B cell (primary cell): ENCODE measurements around the gene PALD1. TPM values are rescaled to one million over a fixed set of nuclear protein-coding genes. Genes with fewer than 3 reads are reported as not detected.

Experiments
- ATAC-seq: fragments of 200-7000 bp; cut with Tn5 transposase; one replicate; pipeline ENCODE4 v1.10.0; 2021; ENCODE audit warnings: low read depth, mild to moderate bottlenecking, moderate number of reproducible peaks, moderate library complexity
- CTCF ChIA-PET: fragments of 350-600 bp; sonication (Branson Sonifier 250); formaldehyde crosslinking; loops from one replicate; lab custom pipeline; 2021; ENCODE audit warnings: antibody characterized with exemption, inconsistent platforms; lab: Charles Lee
- POLR2A ChIA-PET: fragments of 350-600 bp; sonication (Branson Sonifier 250); formaldehyde crosslinking; loops from one replicate; lab custom pipeline; 2021; ENCODE audit warnings: antibody characterized with exemption; lab: Charles Lee
- DNase-seq: peaks from one replicate; pipeline ENCODE4 v3.0.0; 2013
- H2AFZ ChIP-seq: 2 replicates; pipeline ENCODE4 v1.6.1; 2012; ENCODE audit warnings: mild to moderate bottlenecking, low read depth, low read length; ENCODE audit not compliant: insufficient read depth, poor library complexity, severe bottlenecking
- H3K27ac ChIP-seq, 2 donors: 1 replicate in 1 of 2; 2 replicates in 1 of 2; pipeline ENCODE4 v1.5.1; 2012 to 2013; ENCODE audit warnings: low read length in 2 of 2, mild to moderate bottlenecking in 2 of 2, moderate library complexity in 1 of 2
- H3K27me3 ChIP-seq, 4 experiments: fragments of 200-600 bp in 1 of 4; sonication (generic) in 1 of 4; replicated peaks in 1 of 4; 1 replicate in 2 of 4; 2 replicates in 2 of 4; pipeline versions ENCODE4 v1.6.1 to v1.7.0; 2013 to 2016; ENCODE audit warnings: low read length in 3 of 4, mild to moderate bottlenecking in 2 of 4, mixed read lengths in 1 of 4, moderate library complexity in 1 of 4; ENCODE audit not compliant: insufficient read depth in 4 of 4, control insufficient read depth in 3 of 4; ENCODE audit errors: control extremely low read depth in 1 of 4
- H3K36me3 ChIP-seq, 2 experiments: replicated peaks in 1 of 2; 1 replicate in 1 of 2; 2 replicates in 1 of 2; pipeline versions ENCODE4 v1.6.1 to v1.7.1; 2013; ENCODE audit warnings: low read length in 1 of 2; ENCODE audit not compliant: insufficient read depth in 2 of 2, control insufficient read depth in 1 of 2; ENCODE audit errors: control extremely low read depth in 1 of 2, extremely low read depth in 1 of 2
- H3K4me1 ChIP-seq, 2 donors: fragments of 200-600 bp in 1 of 2; sonication (generic) in 1 of 2; 1 replicate in 1 of 2; 2 replicates in 1 of 2; pipeline versions ENCODE4 v1.5.1 to v1.6.1; 2013 to 2017; ENCODE audit warnings: low read length in 2 of 2; ENCODE audit not compliant: control insufficient read depth in 2 of 2, insufficient read depth in 2 of 2
- H3K4me2 ChIP-seq: replicated peaks from 2 replicates; pipeline ENCODE3; 2012; ENCODE audit warnings: mild to moderate bottlenecking, low read depth, low read length; ENCODE audit not compliant: poor library complexity, severe bottlenecking
- H3K4me3 ChIP-seq, 5 experiments: fragments of 200-600 bp in 1 of 5; sonication (generic) in 1 of 5; 1 replicate in 3 of 5; 2 replicates in 2 of 5; pipeline versions ENCODE4 v1.5.1 to v1.7.0; 2011 to 2016; ENCODE audit warnings: low read length in 4 of 5, mild to moderate bottlenecking in 4 of 5, low read depth in 2 of 5, control low read depth in 1 of 5, moderate library complexity in 1 of 5; ENCODE audit not compliant: insufficient read depth in 1 of 5; ENCODE audit errors: control extremely low read depth in 1 of 5, extremely low read depth in 1 of 5
- H3K79me2 ChIP-seq: fragments of 200-600 bp; sonication (generic); one replicate; pipeline ENCODE4 v1.6.0; 2016; ENCODE audit warnings: low read length; ENCODE audit not compliant: control insufficient read depth, insufficient read depth
- H3K9ac ChIP-seq: fragments of 200-600 bp; sonication (generic); 2 replicates; pipeline ENCODE4 v1.6.1; 2017; ENCODE audit warnings: mild to moderate bottlenecking, low read length, moderate library complexity
- H3K9me3 ChIP-seq, 3 donors: one replicate each; pipeline versions ENCODE4 v1.6.1 to v1.7.1; 2013; ENCODE audit warnings: low read length in 2 of 3; ENCODE audit not compliant: control insufficient read depth in 2 of 3, insufficient read depth in 1 of 3; ENCODE audit errors: control extremely low read depth in 1 of 3
- H4K20me1 ChIP-seq: 2 replicates; pipeline ENCODE4 v1.6.0; 2012; ENCODE audit warnings: mild to moderate bottlenecking, low read length; ENCODE audit not compliant: insufficient read depth, control insufficient read depth, poor library complexity, severe bottlenecking
- H3K27ac Mint-ChIP-seq: one replicate; pipeline ENCODE4 v1.8.0; 2021; ENCODE audit warnings: mixed read lengths
- H3K27me3 Mint-ChIP-seq: one replicate; pipeline ENCODE4 v1.8.0; 2021; ENCODE audit warnings: mixed read lengths
- H3K4me1 Mint-ChIP-seq: one replicate; pipeline ENCODE4 v1.8.0; 2021; ENCODE audit warnings: mixed read lengths
- H3K4me3 Mint-ChIP-seq: one replicate; pipeline ENCODE4 v1.8.0; 2021; ENCODE audit warnings: mixed read lengths
- H3K9me3 Mint-ChIP-seq: one replicate; pipeline ENCODE4 v1.8.0; 2022; ENCODE audit warnings: mixed read lengths; ENCODE audit not compliant: insufficient read depth
- EZH2 ChIP-seq: IDR thresholded peaks from 2 replicates; pipeline ENCODE4 v1.6.1; 2012; ENCODE audit warnings: borderline replicate concordance, low read depth, mild to moderate bottlenecking, moderate library complexity, low read length; ENCODE audit not compliant: insufficient read depth, poor library complexity, severe bottlenecking
- WGBS: methylation state at CpG from one replicate; pipeline ENCODE4 v1.1.5; 2013; ENCODE audit warnings: missing lambda C conversion rate; ENCODE audit not compliant: insufficient coverage; 5-methylcytosine and 5-hydroxymethylcytosine counted together
- intact Hi-C: fragments of 100-400 bp; cut with micrococcal nuclease; formaldehyde crosslinking; loops from one replicate; pipeline ENCODE4 v1.10.0; 2022
- polyA plus RNA-seq: library from polyadenylated mRNA; depleted of rRNA; stranded (reverse); fragments of >200 nt; gene quantifications from 2 replicates; pipeline ENCODE4 v1.2.3, GENCODE V29; 2012
- total RNA-seq, 2 donors: library from RNA; stranded (reverse); fragments of 120-200 nt in 1 of 2; gene quantifications; 1 replicate in 1 of 2; 2 replicates in 1 of 2; pipeline versions ENCODE4 v1.2.3 to v1.2.4, GENCODE V29; 2013 to 2022
- TF ChIP-seq, protein P1 (sequence below): fragments of 200-600 bp; IDR thresholded peaks from one replicate; pipeline ENCODE4 v1.8.0; 2022; ENCODE audit warnings: antibody characterized with exemption, mild to moderate bottlenecking

Gene PALD1
- total and polyA plus RNA-seq, 2 donors (not counting 1 experiment from before 2014, with no cell fraction given): 2.2 to 2.8 TPM

DNA sequence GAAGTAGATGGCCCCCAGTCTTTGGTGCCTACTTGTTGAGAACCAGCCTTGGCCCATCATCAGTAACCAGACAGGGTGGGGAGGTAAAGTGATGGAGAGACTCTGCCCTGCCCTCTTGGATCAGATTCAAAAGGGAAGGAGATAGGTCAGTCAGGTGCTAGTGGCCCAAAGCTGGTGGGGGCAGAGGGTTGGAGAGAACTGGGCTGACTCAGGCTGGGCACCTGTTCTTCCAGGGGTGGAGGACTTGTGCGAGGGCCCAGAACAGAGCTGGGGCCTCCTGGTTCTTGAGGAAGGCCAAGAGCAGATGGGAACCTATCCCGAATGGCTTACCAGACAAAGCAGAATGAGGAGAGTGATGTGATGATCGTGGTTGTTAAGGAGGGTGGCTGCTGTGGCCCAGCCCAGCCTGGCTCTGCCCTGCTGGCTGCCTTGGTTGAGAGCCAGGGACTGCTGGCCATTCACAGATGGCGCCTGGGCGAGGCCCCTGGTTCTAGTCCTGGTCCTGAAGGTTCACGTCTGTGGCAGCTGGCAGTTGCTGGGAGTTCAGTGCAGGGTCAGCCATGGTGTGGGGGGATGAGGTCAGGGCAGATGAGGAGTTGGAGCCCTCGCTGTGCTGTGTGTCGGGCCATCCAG, 36.6 kb downstream of the PALD1 start:
- ATAC-seq (no peak), DNase-seq (no peak)
- Histone ChIP-seq H3K27ac (no peak overlapping the region), H3K4me2 (no peak overlapping the region), H3K4me1 (peaks cover 12 to 14% of the 10 kb centered on the region in 2 donors), H3K9ac (no peak overlapping the region), H3K4me3 (no peak overlapping the region), H3K79me2 (peaks cover 7% of the 10 kb centered on the region), H2AFZ (no peak overlapping the region), H3K36me3 (no peaks in the 10 kb centered on the region), H4K20me1 (no peaks in the 10 kb centered on the region), H3K27me3 (no peaks in the 10 kb centered on the region), H3K9me3 (no peaks in the 10 kb centered on the region)
- H3K27ac Mint-ChIP-seq: no peak overlapping the region
- POLR2A ChIA-PET: no interaction called here
- H3K27me3 Mint-ChIP-seq: no peaks in the 10 kb centered on the region
- H3K4me1 Mint-ChIP-seq: peaks cover 19% of the 10 kb centered on the region
- no peaks in the 10 kb centered on the region for H3K9me3 Mint-ChIP-seq
- 98% methylated on average over 8 of the region's 8 CpGs for WGBS
- CTCF ChIA-PET: interaction anchor here (4.0 kb wide), 1 partner anchor 53 kb away, joined by 26 read pairs; no protein-coding TSS in a partner anchor
- intact Hi-C loops: no loop called here
- TF ChIP-seq EZH2: no peak
- TF ChIP-seq, protein P1, sequence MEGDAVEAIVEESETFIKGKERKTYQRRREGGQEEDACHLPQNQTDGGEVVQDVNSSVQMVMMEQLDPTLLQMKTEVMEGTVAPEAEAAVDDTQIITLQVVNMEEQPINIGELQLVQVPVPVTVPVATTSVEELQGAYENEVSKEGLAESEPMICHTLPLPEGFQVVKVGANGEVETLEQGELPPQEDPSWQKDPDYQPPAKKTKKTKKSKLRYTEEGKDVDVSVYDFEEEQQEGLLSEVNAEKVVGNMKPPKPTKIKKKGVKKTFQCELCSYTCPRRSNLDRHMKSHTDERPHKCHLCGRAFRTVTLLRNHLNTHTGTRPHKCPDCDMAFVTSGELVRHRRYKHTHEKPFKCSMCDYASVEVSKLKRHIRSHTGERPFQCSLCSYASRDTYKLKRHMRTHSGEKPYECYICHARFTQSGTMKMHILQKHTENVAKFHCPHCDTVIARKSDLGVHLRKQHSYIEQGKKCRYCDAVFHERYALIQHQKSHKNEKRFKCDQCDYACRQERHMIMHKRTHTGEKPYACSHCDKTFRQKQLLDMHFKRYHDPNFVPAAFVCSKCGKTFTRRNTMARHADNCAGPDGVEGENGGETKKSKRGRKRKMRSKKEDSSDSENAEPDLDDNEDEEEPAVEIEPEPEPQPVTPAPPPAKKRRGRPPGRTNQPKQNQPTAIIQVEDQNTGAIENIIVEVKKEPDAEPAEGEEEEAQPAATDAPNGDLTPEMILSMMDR: no peak
- H3K4me3 Mint-ChIP-seq: no peak overlapping the region

DNA sequence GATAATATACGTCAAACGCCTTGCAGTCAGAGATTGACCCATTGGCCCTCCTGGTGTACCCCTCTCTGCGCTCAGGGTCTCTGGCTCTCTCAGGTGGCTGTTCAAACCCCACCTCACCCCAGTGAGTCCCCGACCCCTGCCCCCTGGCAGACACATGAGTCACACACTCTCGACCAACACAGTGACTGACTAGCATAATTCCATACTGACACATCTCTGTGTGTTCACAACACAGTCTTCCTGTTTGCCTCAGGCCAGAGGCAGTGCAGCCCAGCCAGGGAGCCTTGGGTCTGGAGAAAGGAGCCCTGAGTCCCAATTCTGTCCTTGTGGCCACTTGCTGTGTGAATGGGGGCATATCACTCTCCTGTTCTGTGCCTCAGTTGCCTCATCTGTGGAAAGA, 40.1 kb downstream of the PALD1 start:
- Histone ChIP-seq H2AFZ (no peak overlapping the region), H3K36me3 (no peaks in the 10 kb centered on the region), H4K20me1 (no peaks in the 10 kb centered on the region), H3K27ac (no peak overlapping the region), H3K79me2 (peaks cover 20% of the 10 kb centered on the region), H3K4me3 (no peak overlapping the region), H3K4me2 (no peak overlapping the region), H3K9me3 (no peaks in the 10 kb centered on the region), H3K27me3 (no peaks in the 10 kb centered on the region), H3K4me1 (peaks cover 9% of the 10 kb centered on the region in 2 donors), H3K9ac (no peak overlapping the region)
- no peak for DNase-seq
- ATAC-seq: no peak
- Mint-ChIP-seq H3K27me3 (no peaks in the 10 kb centered on the region), H3K4me3 (no peak overlapping the region), H3K4me1 (peaks cover 11% of the 10 kb centered on the region), H3K9me3 (no peaks in the 10 kb centered on the region), H3K27ac (no peak overlapping the region)
- TF ChIP-seq, protein P1: no peak
- no peak for TF ChIP-seq EZH2
- intact Hi-C loops: no loop called here
- ChIA-PET CTCF (no interaction called here), POLR2A (no interaction called here)
- 96% methylated on average over 4 of the region's 5 CpGs for WGBS
